ENCODE measurements around the gene TMEM200A.

TMEM200A gene

DNA sequence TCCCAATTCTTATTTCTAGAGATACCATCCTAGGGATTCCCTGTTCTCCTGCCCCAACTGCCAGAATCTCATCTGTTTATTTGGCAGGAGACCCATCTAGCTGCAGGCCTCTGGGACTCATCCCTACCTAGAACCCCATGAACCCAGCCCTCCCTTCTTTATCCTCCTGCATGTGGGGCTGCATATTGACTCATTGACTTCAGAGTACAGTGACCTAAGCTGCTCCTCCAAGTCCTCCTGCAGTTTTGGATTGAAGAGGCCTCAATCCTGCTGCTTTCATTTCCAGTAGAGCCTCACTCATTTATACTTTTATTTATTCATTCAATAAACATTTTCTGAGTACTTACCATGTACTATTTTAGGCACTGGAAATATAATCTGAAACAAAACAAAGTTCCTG lies 11.6 kb downstream of the TMEM200A start:
- DNase-seq (ENCODE audit: low read depth in 3 of 3, low spot score in 1 of 3), result no peak

DNA sequence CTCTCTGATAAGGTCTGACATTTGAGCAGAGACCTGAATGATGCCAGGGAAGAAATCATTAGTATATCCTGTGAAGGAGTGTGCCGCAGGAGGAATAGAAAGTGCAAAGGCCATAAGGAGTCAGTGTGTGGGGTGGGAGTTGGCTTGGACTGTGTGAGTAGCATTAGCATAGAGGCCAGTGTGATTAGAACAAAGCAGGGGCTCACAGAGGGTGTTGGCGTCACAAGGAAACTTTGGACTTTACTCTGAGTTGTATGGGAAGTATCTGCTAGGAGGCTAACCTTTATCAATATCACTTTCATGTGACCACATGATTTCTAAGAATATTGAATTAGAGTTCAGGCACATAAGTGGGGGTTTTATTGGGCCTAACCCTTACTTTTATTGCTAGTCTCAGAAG lies 12.1 kb downstream of the TMEM200A start:
- DNase-seq (ENCODE audit: low read depth in 3 of 3, low spot score in 1 of 3), result no peak

- DNase-seq (ENCODE audit: low read depth in 3 of 3, low spot score in 1 of 3), result no peak
Measured at GRCh38 chr6:130379223-130379622, 13.4 kb downstream of the TMEM200A start.

- DNase-seq (ENCODE audit: low read depth in 3 of 3, low spot score in 1 of 3), result no peak
Measured at GRCh38 chr6:130381012-130381411, 15.2 kb downstream of the TMEM200A start.

DNA sequence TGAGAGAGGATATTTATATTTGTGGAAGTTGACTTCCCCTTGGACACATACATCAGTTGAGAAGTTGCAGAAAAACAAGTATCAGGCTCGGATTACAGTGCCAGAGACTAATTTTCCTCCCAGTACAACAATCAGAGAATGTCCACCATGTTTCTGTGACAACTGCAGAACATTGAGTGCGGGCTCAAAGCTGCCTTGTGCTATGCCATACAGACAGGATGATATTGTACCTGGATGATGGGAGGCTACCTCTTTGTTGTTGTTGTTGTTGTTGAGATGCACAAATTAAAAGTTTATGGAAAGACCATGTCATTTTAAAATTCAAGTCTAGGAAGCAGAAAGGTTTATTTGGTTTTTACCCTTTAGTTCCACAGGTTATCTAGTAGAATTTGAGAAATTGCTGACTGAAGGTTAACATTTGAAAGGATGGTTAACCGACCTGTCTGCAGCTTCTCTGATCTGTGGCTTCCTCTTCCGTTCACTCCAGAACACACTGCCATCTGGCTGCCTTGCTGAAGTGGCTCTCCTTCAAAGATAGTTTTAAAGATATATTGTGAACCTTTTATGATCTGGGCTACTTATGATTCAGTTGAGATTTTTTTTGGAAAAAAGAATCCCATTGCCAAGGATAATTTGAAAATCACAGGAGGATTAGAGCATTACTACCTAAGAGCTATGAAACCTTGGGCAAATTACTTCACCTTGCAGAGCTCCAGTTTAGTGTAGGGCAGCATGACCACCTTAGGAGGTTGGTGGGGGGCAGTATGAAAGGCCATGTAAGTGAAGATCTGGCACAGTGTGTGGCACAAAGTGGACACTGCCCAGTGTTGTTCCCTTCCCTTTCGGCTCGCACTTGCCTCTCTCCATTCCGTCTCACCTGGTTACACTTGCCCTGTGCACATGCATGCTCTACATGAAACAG lies 15.9 kb downstream of the TMEM200A start:
- DNase-seq (ENCODE audit: low read depth in 3 of 3, low spot score in 1 of 3), result no peak

GRCh38 chr6:130382872-130383490 lies 17.2 kb downstream of the TMEM200A start:
- no peak for DNase-seq (ENCODE audit: low read depth in 3 of 3, low spot score in 1 of 3)

DNA sequence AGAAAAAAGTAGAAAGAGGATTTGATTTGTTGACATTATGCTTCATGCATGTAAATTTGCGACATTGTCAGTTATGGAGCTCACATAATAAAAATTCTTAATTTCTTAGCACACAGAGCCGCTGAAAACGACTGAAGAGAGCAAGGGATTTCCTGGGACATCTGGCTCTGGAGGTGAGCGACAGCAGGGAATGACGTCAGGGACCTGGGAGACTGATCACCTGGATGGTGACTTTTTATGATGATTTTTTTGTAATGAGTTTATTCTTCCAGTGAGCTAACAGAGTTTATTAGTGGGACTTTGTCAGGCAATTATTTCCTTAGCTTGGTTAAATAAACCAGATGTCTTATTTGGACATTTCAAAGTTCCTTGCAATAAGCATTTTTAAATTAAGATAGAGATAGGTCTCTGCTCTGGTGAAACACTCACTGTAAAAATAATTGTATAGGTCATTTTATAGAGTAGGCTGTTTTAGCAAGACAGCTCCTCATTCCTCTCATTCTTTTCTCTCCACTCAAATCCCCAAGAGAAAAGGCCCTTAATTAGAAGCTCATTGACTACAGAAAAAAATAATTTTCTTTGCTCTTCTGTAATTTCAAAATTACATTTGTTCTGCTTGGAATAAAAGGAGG lies 19.4 kb downstream of the TMEM200A start:
- no peak for DNase-seq (ENCODE audit: low read depth in 3 of 3, low spot score in 1 of 3)

DNA sequence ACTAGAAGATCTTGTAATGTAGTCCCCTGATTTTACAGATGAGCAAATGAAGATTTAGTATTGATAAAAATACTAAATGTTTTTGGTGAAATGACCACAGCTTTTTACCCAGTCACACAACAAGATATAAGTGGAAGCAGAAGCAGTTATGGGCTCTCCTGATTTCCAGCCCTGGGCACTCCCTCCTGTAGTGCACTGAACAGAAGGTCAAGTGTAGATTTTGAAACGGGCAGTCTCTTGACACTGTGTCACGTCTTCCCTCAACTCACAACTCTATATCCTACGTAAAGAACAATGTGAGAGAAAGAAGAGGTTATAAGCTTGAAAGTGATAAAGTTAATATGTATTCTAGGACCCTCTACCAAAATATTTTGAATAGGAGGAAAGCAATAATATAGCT lies 23.3 kb downstream of the TMEM200A start:
- no peak for DNase-seq (ENCODE audit: low read depth in 3 of 3, low spot score in 1 of 3)

GRCh38 chr6:130390890-130391289 lies 25.1 kb downstream of the TMEM200A start:
- DNase-seq (ENCODE audit: low read depth in 3 of 3, low spot score in 1 of 3), result no peak

DNA sequence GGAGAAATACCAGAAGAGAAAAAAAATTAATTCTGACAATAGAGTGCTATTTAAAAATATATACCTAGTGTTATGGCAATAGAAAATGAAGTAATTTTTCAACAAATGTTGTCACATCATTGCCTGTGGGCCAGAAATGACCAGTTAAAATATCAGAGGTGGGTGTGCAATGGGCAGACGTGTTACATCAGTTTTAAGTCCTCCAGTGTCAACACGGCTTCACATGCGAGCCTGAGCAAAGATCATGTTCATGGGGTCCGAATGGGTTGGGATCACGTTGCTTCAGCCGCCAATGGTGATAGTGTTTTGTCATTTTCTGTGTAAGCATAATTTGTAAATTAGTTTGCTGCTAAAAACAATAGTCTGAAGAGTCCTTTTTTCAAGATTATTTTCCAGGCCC lies 27.5 kb downstream of the TMEM200A start:
- no peak for DNase-seq (ENCODE audit: low read depth in 3 of 3, low spot score in 1 of 3)

- DNase-seq (ENCODE audit: low read depth in 3 of 3, low spot score in 1 of 3), result no peak
Measured at GRCh38 chr6:130394246-130394645, 28.4 kb downstream of the TMEM200A start.

DNA sequence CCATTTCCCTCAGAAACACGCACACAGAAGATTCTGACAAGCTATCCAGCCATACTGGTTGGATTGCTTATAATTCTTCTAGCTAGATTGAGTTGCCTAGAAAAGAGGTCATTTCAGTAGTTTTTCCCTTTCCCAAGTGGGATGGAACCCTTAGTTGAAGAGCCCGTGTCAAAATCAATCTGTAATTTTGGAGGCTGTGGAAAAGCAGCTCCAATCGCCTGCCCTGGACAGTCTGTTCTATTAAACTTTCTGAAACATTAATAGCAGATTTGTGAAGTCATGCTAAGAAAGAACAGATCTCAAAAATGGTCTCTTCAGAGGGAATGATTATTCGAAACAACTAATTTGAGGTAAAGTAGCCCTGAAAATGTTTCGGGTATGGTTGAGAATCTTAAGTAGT lies 29.3 kb downstream of the TMEM200A start:
- DNase-seq (ENCODE audit: low read depth in 3 of 3, low spot score in 1 of 3), result no peak

DNA sequence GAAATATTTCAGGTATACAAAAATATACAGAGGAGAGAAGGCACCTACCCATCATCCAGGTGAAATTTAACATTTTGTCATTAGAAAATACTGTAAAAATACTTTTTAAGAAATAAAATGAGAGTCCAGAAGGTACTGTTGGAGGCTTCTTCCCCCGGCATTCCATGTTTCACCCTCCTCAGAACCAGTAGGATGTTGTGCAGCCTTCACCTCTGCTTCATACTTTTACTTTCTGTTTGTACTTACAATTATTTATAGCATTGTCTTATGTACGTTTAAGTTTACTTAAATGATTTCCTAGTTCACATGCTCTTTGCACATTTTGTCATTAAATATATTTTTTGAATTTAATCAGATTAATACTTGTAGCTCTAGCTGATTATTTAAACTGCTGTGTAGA lies 30.9 kb downstream of the TMEM200A start:
- no peak for DNase-seq (ENCODE audit: low read depth in 3 of 3, low spot score in 1 of 3)

DNA sequence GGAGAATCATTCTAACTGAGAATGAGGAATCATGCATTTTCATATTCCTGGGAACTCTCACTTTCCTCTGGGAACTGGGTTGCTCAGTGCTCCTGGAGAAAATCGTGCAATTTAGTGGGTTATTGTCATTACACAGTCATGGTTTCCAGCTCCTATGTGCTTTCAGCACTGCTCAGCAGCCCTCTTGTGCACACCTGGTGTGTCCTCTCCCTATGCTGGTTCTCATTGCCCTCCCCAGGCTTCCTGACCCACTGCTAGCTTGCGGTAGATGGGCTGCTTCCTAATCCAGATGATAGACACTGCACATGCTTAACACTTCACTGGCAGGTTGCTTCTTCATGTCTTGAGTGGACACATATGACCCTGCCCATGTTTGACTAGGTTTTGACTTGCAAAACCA lies 39.7 kb downstream of the TMEM200A start:
- DNase-seq (ENCODE audit: low read depth in 3 of 3, low spot score in 1 of 3), result no peak

DNA sequence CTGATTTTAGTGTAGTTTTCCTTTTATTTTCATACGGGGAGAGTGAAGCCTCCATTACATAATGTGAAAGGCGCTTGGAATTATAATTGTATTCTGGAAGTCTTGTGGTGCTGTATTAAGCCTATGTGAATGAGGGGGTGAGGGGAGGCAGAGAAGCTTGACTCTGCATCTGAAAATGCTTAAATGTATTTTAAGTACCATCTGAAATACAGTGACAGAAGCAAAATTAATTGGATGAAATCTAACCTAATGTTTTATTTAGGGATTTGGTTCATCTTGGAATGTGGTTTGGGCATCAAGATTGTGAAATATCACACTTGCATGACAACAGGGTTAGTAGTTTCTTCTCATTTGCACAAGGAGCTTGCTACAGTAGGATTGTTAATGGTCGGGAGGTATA lies 41.2 kb downstream of the TMEM200A start:
- DNase-seq (ENCODE audit: low read depth in 3 of 3, low spot score in 1 of 3), result no peak

- DNase-seq (ENCODE audit: low read depth in 3 of 3, low spot score in 1 of 3), result no peak
Measured at GRCh38 chr6:130409418-130410100, 43.7 kb downstream of the TMEM200A start.

GRCh38 chr6:130411481-130411880 lies 45.7 kb downstream of the TMEM200A start:
- no peak for DNase-seq (ENCODE audit: low read depth in 3 of 3, low spot score in 1 of 3)

DNA sequence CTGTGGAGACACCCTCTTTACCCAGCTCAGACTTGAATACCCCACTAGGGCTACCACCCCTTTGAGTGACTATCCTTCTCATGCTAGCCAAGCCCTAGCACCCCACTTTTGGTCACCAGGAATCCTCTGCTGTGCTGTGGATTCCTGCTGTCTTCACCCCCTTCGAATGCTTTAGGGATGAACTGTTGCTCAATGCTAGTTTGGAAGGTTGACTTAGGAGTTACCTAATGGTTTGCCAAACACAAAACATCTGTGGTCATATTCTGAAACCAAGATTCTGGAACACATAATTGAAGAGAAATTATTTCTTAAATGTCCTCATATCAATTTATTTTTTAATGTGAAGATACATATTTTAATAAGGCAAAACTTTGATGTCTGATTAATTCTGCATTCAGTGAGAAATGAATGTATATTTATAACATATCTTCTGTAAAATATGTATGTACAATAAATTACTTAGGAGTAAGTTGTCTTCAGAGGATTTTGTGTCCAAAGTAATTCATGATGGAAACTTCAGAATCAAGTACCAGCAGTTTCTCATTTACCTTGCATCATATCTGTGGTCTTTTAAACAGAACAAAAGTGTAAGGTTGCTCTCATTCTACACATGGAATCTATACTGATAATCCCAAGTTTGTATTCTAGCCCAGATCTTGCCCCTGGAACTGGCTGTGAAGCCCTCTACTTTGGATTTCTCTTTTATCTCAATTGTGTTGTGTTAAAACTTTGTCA lies 46.9 kb downstream of the TMEM200A start:
- DNase-seq (ENCODE audit: low read depth in 3 of 3, low spot score in 1 of 3), result no peak

GRCh38 chr6:130417951-130418350 lies 52.1 kb downstream of the TMEM200A start:
- DNase-seq (ENCODE audit: low read depth in 3 of 3, low spot score in 1 of 3), result no peak

- DNase-seq (ENCODE audit: low read depth in 3 of 3, low spot score in 1 of 3), result no peak
Measured at GRCh38 chr6:130420911-130421310, 55.1 kb downstream of the TMEM200A start.

DNA sequence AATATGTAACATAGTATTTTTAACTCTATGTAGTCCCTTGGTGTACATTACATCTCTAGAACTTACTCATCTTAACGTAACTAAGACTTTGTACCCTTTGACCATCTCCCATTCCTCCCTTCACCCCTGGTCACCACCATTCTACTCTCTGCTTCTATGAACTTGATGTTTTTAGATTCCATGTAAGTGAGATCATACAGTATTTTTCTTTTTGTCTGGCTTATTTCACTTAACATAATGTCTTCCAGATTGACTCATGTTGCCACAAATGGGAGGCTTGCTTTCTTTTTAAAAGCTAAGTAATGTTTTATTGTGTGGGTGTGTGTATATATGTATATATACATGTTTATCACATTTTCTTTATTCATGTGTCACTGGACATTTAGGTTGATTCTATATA lies 55.8 kb downstream of the TMEM200A start:
- DNase-seq (ENCODE audit: low read depth in 3 of 3, low spot score in 1 of 3), result no peak

Data from stimulated activated CD4-positive, alpha-beta T cell treated with anti-CD3 and anti-CD28 coated beads, TNF-alpha, amount 100 ng/mL, for 1 hour (primary cell).